ENCODE data around the gene RAB6A. TPM values are rescaled to one million over a fixed set of nuclear protein-coding genes. Genes with fewer than 3 reads are reported as not detected.

Gene RAB6A
- polyA plus RNA-seq, 2 of the 4 experiments (the other 2 are of a cell fraction): 75.7 to 141 TPM

DNA sequence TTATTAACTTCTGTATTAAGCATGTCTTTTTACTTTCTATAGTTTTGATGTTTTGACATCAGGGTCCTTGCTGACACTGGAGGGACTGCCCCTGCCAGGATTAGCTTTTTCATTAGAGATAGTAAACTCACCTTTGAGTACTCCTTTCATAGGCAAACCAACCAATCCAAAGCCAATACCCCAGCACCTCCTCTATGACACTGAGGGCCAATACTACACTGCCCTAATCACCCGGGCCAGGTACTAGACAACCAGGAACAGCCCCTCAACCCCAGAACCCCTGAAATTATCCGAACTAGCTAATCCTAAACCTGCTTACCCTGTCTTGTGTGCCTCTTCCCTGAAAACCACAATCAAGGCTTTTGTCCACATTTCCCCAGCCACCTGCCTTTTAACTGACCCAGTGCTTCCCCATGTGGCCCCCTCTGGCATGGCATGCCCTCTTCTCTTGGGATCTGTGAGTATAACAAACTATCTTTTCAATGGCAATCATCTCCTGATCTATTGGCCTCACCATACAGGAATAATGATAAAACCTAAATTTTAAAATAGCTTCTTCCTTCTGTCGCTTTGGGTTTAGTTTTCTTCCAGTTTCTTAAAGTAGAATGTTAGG, 31.2 kb downstream of the RAB6A start:
- DNase-seq (ENCODE audit: low read depth in 1 of 2, low spot score in 1 of 2) (peak; percentile 28 to 36), ATAC-seq (peak; percentile 78 to 87; a peak in 5 of 6 replicates), FAIRE-seq (no peak)
- no peak overlapping the region for H3K27ac ChIP-seq
- TF ChIP-seq KDM1A (IDR thresholded peaks at IDR 0.05; ENCODE audit: low read depth): no peak
- no peak for TF ChIP-seq RFX5 (IDR thresholded peaks at IDR 0.05)
- no peak for TF ChIP-seq HOXB13 (CRISPR knock-in tag; IDR thresholded peaks at IDR 0.05; ENCODE audit: low read depth)
- no peak for TF ChIP-seq SREBF2 (IDR thresholded peaks at IDR 0.05)
- TF ChIP-seq FOSB (CRISPR knock-in tag; IDR thresholded peaks at IDR 0.05): no peak
- TF ChIP-seq RARB (CRISPR knock-in tag; IDR thresholded peaks at IDR 0.05): no peak
- no peak for TF ChIP-seq HDAC2 (IDR thresholded peaks at IDR 0.05)
- TF ChIP-seq E2F6 (IDR thresholded peaks at IDR 0.05; ENCODE audit: borderline replicate concordance, low read depth): no peak
- TF ChIP-seq NR3C1 (IDR thresholded peaks at IDR 0.05): no peak
- TF ChIP-seq CEBPB (IDR thresholded peaks at IDR 0.05): no peak
- no peak for TF ChIP-seq NPAS2 (CRISPR knock-in tag; IDR thresholded peaks at IDR 0.05; ENCODE audit: borderline replicate concordance)
- TF ChIP-seq POLR2A (IDR thresholded peaks at IDR 0.05; ENCODE audit: low read length): no peak
- TF ChIP-seq, protein P1, sequence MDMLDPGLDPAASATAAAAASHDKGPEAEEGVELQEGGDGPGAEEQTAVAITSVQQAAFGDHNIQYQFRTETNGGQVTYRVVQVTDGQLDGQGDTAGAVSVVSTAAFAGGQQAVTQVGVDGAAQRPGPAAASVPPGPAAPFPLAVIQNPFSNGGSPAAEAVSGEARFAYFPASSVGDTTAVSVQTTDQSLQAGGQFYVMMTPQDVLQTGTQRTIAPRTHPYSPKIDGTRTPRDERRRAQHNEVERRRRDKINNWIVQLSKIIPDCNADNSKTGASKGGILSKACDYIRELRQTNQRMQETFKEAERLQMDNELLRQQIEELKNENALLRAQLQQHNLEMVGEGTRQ (IDR thresholded peaks at IDR 0.05): no peak
- no peak for TF ChIP-seq ZFP36 (IDR thresholded peaks at IDR 0.05; ENCODE audit: borderline replicate concordance, partially characterized antibody)
- TF ChIP-seq, protein P2, sequence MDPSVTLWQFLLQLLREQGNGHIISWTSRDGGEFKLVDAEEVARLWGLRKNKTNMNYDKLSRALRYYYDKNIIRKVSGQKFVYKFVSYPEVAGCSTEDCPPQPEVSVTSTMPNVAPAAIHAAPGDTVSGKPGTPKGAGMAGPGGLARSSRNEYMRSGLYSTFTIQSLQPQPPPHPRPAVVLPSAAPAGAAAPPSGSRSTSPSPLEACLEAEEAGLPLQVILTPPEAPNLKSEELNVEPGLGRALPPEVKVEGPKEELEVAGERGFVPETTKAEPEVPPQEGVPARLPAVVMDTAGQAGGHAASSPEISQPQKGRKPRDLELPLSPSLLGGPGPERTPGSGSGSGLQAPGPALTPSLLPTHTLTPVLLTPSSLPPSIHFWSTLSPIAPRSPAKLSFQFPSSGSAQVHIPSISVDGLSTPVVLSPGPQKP (IDR thresholded peaks at IDR 0.05; ENCODE audit: low read depth, low read length): no peak
- no peak for TF ChIP-seq EP300 (IDR thresholded peaks at IDR 0.05)
- no peaks in the 10 kb centered on the region for H3K9me3 ChIP-seq
- POLR2A ChIA-PET: no interaction called here
- 90% methylated on average over 3 of the region's 3 CpGs for WGBS (ENCODE audit: missing lambda C conversion rate)
- H3K4me2 ChIP-seq: no peak overlapping the region
- H3K4me3 ChIP-seq: no peak overlapping the region
- CTCF ChIA-PET: interaction anchor here (0.6 to 1.3 kb wide), 4 partner anchors 34 to 202 kb away, joined by 3 to 4 read pairs (median 4); no protein-coding TSS in a partner anchor
- H3K4me1 ChIP-seq: no peaks in the 10 kb centered on the region

- no peak for FAIRE-seq
- POLR2A ChIA-PET: no interaction called here
- ATAC-seq: no peak
- no peaks in the 10 kb centered on the region for H3K9me3 ChIP-seq
- H3K4me2 ChIP-seq: no peak overlapping the region
- no peak for DNase-seq (ENCODE audit: low read depth in 1 of 2, low spot score in 1 of 2)
- H3K4me3 ChIP-seq: no peak overlapping the region
- CTCF ChIA-PET: no interaction called here
- WGBS (ENCODE audit: missing lambda C conversion rate): 86% methylated on average over 2 of the region's 2 CpGs
- H3K4me1 ChIP-seq: no peaks in the 10 kb centered on the region
- no peak for TF ChIP-seq REST (IDR thresholded peaks at IDR 0.05)
- no peak for TF ChIP-seq POLR2AphosphoS2 (conservative IDR thresholded peaks at IDR 0.05; ENCODE audit: low read length)
- no peak for TF ChIP-seq HOXA7 (CRISPR knock-in tag; IDR thresholded peaks at IDR 0.05)
- no peak for TF ChIP-seq NPAS2 (CRISPR knock-in tag; IDR thresholded peaks at IDR 0.05; ENCODE audit: borderline replicate concordance)
- TF ChIP-seq HEYL (CRISPR knock-in tag; IDR thresholded peaks at IDR 0.05): no peak
- TF ChIP-seq CHD2 (IDR thresholded peaks at IDR 0.05; ENCODE audit: low read length, partially characterized antibody): no peak
- TF ChIP-seq PHF8 (IDR thresholded peaks at IDR 0.05; ENCODE audit: borderline replicate concordance, low read depth): no peak
- no peak for TF ChIP-seq ATOH8 (CRISPR knock-in tag; IDR thresholded peaks at IDR 0.05; ENCODE audit: low read depth)
- TF ChIP-seq EHMT2 (IDR thresholded peaks at IDR 0.05; ENCODE audit: low read depth): no peak
- no peak overlapping the region for H3K27ac ChIP-seq
Observed at GRCh38 chr11:73728000-73728399, 32.9 kb downstream of the RAB6A start.
